ENCODE results near the gene CCR5AS.

CCR5AS gene

GRCh38 chr3:46414739-46415138, 7.9 kb upstream of the CCR5AS start:
- TF ChIP-seq, protein P1, sequence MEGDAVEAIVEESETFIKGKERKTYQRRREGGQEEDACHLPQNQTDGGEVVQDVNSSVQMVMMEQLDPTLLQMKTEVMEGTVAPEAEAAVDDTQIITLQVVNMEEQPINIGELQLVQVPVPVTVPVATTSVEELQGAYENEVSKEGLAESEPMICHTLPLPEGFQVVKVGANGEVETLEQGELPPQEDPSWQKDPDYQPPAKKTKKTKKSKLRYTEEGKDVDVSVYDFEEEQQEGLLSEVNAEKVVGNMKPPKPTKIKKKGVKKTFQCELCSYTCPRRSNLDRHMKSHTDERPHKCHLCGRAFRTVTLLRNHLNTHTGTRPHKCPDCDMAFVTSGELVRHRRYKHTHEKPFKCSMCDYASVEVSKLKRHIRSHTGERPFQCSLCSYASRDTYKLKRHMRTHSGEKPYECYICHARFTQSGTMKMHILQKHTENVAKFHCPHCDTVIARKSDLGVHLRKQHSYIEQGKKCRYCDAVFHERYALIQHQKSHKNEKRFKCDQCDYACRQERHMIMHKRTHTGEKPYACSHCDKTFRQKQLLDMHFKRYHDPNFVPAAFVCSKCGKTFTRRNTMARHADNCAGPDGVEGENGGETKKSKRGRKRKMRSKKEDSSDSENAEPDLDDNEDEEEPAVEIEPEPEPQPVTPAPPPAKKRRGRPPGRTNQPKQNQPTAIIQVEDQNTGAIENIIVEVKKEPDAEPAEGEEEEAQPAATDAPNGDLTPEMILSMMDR (IDR thresholded peaks at IDR 0.05; ENCODE audit: extremely low read depth, missing control alignments), result no peak
- no peak for DNase-seq (ENCODE audit: low spot score)

GRCh38 chr3:46413951-46414350, 7.1 kb upstream of the CCR5AS start:
- no peak for DNase-seq (ENCODE audit: low spot score)
- TF ChIP-seq, protein P1 (IDR thresholded peaks at IDR 0.05; ENCODE audit: extremely low read depth, missing control alignments), result no peak

DNA sequence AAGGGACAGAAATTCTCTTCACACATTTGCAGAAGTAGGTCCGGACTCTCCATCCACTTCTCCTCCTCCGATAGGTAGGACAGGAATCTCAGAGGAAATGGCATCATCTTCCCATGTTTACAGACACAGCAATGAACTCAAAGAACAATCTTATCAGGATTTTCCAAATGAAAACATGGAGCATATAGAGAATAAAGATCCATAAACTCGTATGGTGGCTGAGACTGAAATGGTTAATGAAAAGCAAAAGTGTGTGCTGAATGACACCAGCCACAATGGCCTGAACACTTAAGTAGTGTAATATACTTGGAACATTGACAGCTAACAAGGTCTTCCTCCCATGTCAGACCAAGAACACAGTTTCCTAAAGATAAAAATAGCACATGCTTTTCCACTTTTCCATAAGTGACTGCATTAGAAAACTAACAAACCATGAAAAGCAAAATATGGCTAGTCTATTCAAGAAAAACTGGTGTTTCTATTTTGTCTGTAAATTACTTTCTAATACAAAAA, 6.0 kb upstream of the CCR5AS start:
- TF ChIP-seq, protein P1 (IDR thresholded peaks at IDR 0.05; ENCODE audit: extremely low read depth, missing control alignments), result no peak
- no peak for DNase-seq (ENCODE audit: low spot score)

GRCh38 chr3:46411271-46411670, 4.4 kb upstream of the CCR5AS start:
- DNase-seq (ENCODE audit: low spot score), result no peak
- TF ChIP-seq, protein P1 (IDR thresholded peaks at IDR 0.05; ENCODE audit: extremely low read depth, missing control alignments), result no peak

DNA sequence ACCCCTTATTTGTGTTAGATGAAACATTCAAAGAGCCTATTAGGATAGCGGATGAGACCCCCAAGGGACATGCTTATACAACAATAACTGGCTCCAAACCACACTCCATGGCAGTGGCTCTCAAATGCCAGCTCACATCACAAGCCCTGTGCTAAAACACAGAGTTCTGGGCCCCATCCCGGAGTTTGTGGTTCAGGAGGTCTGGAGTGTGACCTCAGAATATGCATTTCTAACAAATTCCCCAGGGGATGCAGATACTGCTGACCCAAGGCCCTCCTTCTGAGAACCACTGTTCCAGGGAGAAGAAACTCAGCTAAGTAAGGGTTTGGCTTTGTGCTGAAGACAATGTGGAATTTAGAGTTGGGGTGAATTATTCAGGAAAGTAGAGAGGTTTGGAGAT, 3.8 kb upstream of the CCR5AS start:
- TF ChIP-seq, protein P1 (IDR thresholded peaks at IDR 0.05; ENCODE audit: extremely low read depth, missing control alignments), result no peak
- DNase-seq (ENCODE audit: low spot score), result no peak

DNA sequence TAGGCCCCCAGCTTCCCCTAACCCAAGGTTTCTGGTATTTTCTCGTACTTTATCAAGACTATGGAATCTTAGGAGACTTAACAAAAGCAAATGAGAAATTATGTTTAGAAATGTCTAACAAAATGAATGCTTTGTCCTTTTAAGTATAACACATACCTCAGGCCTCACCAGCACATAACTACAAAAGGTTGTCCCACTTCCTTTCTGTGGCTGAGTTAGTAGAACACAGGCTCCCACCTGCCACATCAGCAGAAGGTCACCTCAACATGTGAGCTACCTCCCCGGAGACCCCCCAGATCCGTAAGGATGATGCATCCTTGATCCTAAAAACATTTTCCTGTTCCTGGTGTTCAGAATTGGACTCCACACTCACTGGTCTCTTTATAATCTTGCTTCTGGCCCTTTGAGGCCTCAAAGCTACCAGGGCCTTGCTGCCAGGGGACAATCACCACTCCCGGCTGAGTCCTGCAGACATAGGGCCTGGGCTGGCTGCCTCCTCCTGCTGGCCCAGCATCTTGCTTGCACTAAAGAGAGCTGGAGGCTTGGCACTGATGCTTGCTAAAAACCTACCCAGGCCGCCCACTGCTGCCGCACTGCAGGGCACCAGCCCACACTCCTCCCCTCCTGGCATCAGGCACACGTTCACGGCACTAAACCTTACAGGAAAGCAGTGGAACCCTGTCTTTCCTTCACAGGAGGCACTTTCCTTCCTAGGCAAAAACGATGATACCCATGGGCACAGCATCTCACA, 3.0 kb upstream of the CCR5AS start:
- DNase-seq (ENCODE audit: low spot score), result no peak
- TF ChIP-seq, protein P1 (IDR thresholded peaks at IDR 0.05; ENCODE audit: extremely low read depth, missing control alignments), result no peak

DNA sequence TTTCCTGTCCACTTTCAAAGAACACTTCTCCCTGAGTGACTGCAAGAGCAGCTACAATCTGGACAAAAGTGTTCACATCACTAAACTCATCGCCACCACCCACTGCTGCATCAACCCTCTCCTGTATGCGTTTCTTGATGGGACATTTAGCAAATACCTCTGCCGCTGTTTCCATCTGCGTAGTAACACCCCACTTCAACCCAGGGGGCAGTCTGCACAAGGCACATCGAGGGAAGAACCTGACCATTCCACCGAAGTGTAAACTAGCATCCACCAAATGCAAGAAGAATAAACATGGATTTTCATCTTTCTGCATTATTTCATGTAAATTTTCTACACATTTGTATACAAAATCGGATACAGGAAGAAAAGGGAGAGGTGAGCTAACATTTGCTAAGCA, 2.0 kb upstream of the CCR5AS start:
- TF ChIP-seq, protein P1 (IDR thresholded peaks at IDR 0.05; ENCODE audit: extremely low read depth, missing control alignments), result no peak

More for the DNA sequence above, 2.0 kb upstream of the CCR5AS start:
- DNase-seq (ENCODE audit: low spot score), result no peak
